Measurements from ENCODE around the gene DNAJC18. TPM values are rescaled to one million over a fixed set of nuclear protein-coding genes. Genes with fewer than 3 reads are reported as not detected.
A peak's percentile ranks its signal among the peaks of the same experiment; 100 is the strongest.

DNAJC18 gene
- polyA plus RNA-seq, 1 experiment, result 17.7 TPM

DNA sequence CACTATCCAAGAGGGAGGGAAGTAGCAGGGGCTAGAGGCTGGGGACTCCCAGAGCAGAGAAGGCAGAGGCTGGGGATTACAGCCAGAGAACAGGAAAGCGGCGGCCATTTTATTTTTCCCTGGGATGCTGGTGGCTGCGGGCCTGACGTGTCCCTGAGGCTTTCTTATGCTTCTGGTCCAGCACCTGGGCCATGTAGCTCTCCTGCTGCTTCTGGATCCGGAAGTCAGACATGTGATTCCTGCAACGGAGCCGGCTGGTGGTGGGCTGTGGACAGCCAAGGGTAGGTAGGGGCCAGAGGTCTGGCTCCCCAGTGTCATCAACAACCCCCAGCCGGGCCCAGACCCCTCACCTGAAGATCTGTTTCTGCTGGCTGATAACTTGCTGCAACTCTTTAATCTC is 42.6 kb downstream of the DNAJC18 start:
- peaks cover 14% of the 10 kb centered on the region for H3K9me3 ChIP-seq (ENCODE audit: control insufficient read depth, insufficient read depth, low read length)
- POLR2A ChIA-PET, result no interaction called here
- no peak overlapping the region for H3K27ac ChIP-seq (ENCODE audit: low read depth, low read length)
- H3K27me3 ChIP-seq (ENCODE audit: control insufficient read depth, insufficient read depth, low read length), result peaks cover 18% of the 10 kb centered on the region
- H3K4me3 ChIP-seq (ENCODE audit: low read depth, low read length), result no peak overlapping the region
- TF ChIP-seq, protein P1, sequence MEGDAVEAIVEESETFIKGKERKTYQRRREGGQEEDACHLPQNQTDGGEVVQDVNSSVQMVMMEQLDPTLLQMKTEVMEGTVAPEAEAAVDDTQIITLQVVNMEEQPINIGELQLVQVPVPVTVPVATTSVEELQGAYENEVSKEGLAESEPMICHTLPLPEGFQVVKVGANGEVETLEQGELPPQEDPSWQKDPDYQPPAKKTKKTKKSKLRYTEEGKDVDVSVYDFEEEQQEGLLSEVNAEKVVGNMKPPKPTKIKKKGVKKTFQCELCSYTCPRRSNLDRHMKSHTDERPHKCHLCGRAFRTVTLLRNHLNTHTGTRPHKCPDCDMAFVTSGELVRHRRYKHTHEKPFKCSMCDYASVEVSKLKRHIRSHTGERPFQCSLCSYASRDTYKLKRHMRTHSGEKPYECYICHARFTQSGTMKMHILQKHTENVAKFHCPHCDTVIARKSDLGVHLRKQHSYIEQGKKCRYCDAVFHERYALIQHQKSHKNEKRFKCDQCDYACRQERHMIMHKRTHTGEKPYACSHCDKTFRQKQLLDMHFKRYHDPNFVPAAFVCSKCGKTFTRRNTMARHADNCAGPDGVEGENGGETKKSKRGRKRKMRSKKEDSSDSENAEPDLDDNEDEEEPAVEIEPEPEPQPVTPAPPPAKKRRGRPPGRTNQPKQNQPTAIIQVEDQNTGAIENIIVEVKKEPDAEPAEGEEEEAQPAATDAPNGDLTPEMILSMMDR (IDR thresholded peaks at IDR 0.05; ENCODE audit: low read depth, low read length), result no peak
- CTCF ChIA-PET, result no interaction called here
- DNase-seq (ENCODE audit: low read depth, low spot score), result no peak

DNA sequence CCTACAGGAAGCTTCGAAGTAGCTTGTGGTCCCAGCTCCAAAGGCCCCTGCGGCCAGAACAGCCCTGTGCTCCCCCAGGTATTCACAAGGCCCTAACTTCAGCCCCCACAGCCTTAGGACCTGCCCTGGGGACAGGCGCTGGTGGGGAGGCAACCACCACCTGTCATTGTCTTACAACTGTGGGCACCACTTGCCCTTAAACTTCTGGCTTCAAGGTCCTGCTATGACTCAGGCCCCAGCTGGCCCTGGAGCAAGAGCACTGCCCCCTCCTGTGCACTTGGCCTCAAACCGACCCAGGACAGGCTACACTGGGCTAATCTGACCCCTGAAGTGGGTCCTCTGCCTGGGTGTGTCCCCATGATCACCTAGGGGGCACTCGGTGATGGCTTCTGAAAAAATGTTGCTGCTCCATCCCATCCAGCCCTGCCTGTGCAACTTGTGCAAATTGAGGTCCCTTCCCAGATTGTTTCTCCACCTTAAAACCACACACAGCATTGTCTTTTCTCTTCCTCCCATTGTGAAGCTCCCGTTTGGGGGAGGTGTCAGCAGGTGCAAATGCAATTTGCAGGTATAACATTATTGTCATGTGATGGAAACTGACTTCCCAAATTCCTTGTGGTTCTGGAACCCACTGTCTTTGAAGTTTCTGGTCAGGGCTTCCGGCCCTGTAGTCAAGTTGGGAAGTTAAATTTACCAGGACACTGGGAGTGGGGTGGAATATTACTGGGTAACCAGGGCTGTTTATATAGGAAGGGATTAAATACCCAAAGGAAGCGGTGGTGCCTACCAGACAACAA is 43.3 kb downstream of the DNAJC18 start:
- H3K27ac ChIP-seq (ENCODE audit: low read depth, low read length), result no peak overlapping the region
- POLR2A ChIA-PET, result no interaction called here
- TF ChIP-seq, protein P1 (IDR thresholded peaks at IDR 0.05; ENCODE audit: low read depth, low read length), result 0 out of 2 replicates have a peak, but pooled peaks have one; percentile 6
- no peak overlapping the region for H3K4me3 ChIP-seq (ENCODE audit: low read depth, low read length)
- H3K9me3 ChIP-seq (ENCODE audit: control insufficient read depth, insufficient read depth, low read length), result peaks cover 14% of the 10 kb centered on the region
- CTCF ChIA-PET, result no interaction called here
- peaks cover 18% of the 10 kb centered on the region for H3K27me3 ChIP-seq (ENCODE audit: control insufficient read depth, insufficient read depth, low read length)
- no peak for DNase-seq (ENCODE audit: low read depth, low spot score)

DNA sequence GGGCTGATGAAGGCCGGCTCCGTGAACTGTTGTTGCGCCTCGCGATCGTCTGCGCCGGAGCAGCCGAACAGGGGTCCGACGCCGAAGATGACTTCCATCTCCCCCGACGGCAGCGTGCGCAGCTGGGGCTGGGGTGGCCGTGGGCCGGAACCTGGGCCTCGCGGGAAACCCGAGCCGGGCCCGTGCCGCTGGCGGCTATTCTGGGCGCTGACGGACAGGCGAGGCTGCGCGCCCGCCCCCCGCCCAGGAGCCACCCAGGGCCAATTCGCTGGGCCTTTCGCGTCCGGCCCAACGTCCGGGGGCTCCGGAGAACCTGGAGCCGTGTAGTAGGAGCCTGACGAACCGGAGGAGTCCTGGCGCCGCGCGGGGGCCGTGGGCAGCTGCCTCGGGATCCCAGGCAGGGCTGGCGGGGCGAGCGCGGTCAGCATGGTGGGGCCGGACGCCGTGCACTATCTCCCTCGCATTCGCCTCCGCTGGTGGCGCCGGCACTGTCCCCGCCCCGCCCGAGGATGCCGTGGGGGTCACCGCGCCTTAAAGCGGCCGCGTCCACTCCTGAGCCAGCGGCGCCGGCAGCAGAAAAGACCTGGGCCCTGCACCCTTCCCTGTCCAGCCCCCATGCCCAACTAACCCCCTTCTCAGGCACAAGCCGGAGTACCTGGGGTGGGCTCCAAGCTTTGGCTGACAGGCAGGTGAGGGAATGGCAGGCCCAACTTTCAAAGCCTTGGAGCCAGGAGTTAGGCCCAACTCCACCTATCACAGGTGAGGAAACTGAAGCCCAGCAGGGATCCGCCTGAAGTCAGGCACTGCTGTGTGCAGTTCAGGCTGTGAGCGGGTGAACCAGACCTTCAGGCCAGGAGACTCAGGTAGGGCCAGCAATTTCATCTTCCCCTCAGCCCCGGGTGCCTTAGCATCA is 44.4 kb downstream of the DNAJC18 start, which contains the start of gene PROB1:
Gene PROB1 (minus strand): TSS at position 451 of the 913 bp plus-strand sequence. CDS start 23 bp downstream, at position 428.
- Histone ChIP-seq H3K27me3 (ENCODE audit: control insufficient read depth, insufficient read depth, low read length) (peaks cover 18% of the 10 kb centered on the region), H3K9me3 (ENCODE audit: control insufficient read depth, insufficient read depth, low read length) (peaks cover 14% of the 10 kb centered on the region), H3K4me3 (ENCODE audit: low read depth, low read length) (peak within 1 kb of the TSS; percentile 36; the same call in 1 of the 2 replicates), H3K27ac (ENCODE audit: low read depth, low read length) (no peak within 1 kb of the TSS)
- no peak for DNase-seq (ENCODE audit: low read depth, low spot score)
- POLR2A ChIA-PET, result no interaction called here
- CTCF ChIA-PET, result no interaction called here
- TF ChIP-seq, protein P1 (IDR thresholded peaks at IDR 0.05; ENCODE audit: low read depth, low read length), result no peak

DNA sequence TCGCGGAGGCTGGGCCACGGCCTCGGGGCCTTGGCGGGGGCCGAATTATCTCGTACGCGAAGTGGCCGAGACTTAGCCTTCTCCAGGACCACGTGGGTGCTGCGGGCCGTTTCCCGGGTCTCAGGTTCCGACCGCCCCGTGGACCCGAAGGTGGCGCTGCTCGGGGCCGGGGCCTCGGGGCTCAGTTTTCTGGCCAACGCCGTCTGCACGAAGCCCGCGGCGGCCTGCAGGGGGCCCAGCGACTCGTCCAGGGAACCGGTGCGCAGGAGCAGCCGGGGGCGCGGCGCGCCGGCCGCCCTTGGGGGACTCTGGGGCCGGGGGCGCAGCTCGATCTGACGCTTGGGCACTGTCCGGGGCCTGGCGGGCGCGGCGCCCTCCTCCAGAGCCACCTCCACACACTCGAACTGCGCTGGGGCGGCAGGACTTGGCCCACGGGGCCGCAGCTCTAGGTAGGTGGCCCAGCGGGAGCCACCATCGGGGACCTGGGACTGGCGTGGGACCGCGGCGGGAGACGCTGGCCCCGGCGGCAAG is 45.1 kb downstream of the DNAJC18 start:
- Histone ChIP-seq H3K4me3 (ENCODE audit: low read depth, low read length) (peak overlapping the region; percentile 36; the same call in 1 of the 2 replicates), H3K27me3 (ENCODE audit: control insufficient read depth, insufficient read depth, low read length) (peaks cover 18% of the 10 kb centered on the region), H3K27ac (ENCODE audit: low read depth, low read length) (no peak overlapping the region), H3K9me3 (ENCODE audit: control insufficient read depth, insufficient read depth, low read length) (peaks cover 14% of the 10 kb centered on the region)
- POLR2A ChIA-PET, result no interaction called here
- CTCF ChIA-PET, result interaction anchor here (1.5 kb wide), 1 partner anchor 9 kb away, joined by 6 read pairs; the partner anchor contains the start of gene SPATA24
- TF ChIP-seq, protein P1 (IDR thresholded peaks at IDR 0.05; ENCODE audit: low read depth, low read length), result peak; percentile 45
- no peak for DNase-seq (ENCODE audit: low read depth, low spot score)
